ENCODE measurements around the gene GH1. TPM values are rescaled to one million over a fixed set of nuclear protein-coding genes. Genes with fewer than 3 reads are reported as not detected.
A peak's percentile ranks its signal among the peaks of the same experiment; 100 is the strongest.

Gene GH1
- total and polyA plus RNA-seq, 2 donors (not counting 1 experiment from before 2014, with no cell fraction given) = 1.7 to 2.3 TPM

DNA sequence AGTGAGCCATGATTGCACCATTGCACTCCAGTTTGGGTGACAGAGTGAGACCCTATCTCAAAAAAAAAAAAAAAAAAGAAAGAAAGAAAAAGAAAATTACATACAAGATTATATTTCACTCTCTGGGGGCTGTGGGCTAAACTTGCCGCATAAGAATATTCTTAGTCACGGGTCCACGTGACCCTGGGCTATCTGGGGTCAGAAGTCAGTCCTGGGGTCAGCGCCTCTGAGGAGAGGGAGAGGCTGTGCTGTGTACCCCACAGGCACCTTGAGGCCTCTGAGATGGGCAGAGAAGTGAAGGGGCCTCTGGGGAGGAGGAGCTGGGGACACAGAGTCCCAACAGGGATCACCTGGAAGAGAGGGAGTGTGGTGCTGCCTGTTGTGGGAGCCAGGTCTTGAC lies 19.3 kb upstream of the GH1 start:
- peaks cover 0 to 26% (median 6%) of the 10 kb centered on the region in 3 donors for H3K9me3 ChIP-seq (ENCODE audit: control extremely low read depth in 1 of 3, control insufficient read depth in 2 of 3, insufficient read depth in 1 of 3, low read length in 2 of 3)
- H3K4me1 ChIP-seq (ENCODE audit: control insufficient read depth in 2 of 2, insufficient read depth in 2 of 2, low read length in 2 of 2) = peaks cover 53 to 68% of the 10 kb centered on the region in 2 donors
- Mint-ChIP-seq H3K4me1 (peaks cover 71% of the 10 kb centered on the region), H3K27me3 (no peaks in the 10 kb centered on the region), H3K9me3 (ENCODE audit: insufficient read depth) (no peaks in the 10 kb centered on the region), H3K27ac (peak overlapping the region; percentile 75), H3K4me3 (peak overlapping the region; percentile 23)
- H3K4me2 ChIP-seq (replicated peaks; ENCODE audit: low read depth, low read length, poor library complexity, severe bottlenecking) = no peak overlapping the region
- ATAC-seq (ENCODE audit: low read depth) (no peak), DNase-seq (no peak)
- peaks cover 50% of the 10 kb centered on the region for H3K79me2 ChIP-seq (ENCODE audit: control insufficient read depth, insufficient read depth, low read length)
- CTCF ChIA-PET = interaction anchor here (0.7 to 9.9 kb wide), 4 partner anchors 10 to 91 kb away, joined by 3 to 185 read pairs (median 5); partner anchors contain the start of gene GH1
- no peaks in the 10 kb centered on the region for H3K36me3 ChIP-seq (replicated peaks in 1 of 2; ENCODE audit: control extremely low read depth in 1 of 2, control insufficient read depth in 1 of 2, extremely low read depth in 1 of 2, insufficient read depth in 2 of 2, low read length in 1 of 2)
- POLR2A ChIA-PET = interaction anchor here (1.0 to 2.3 kb wide), 3 partner anchors 8 to 53 kb away, joined by 3 to 21 read pairs (median 6); no protein-coding TSS in a partner anchor
- 98% methylated on average over 3 of the region's 4 CpGs for WGBS (ENCODE audit: insufficient coverage)
- no peak overlapping the region for H3K9ac ChIP-seq (ENCODE audit: low read length)
- no peak overlapping the region for H2AFZ ChIP-seq (ENCODE audit: insufficient read depth, low read depth, low read length, poor library complexity, severe bottlenecking)
- no peaks in the 10 kb centered on the region for H4K20me1 ChIP-seq (ENCODE audit: control insufficient read depth, insufficient read depth, low read length, poor library complexity, severe bottlenecking)
- no peak overlapping the region for H3K27ac ChIP-seq (ENCODE audit: low read length in 2 of 2)
- no peaks in the 10 kb centered on the region for H3K27me3 ChIP-seq (replicated peaks in 1 of 4; ENCODE audit: control extremely low read depth in 1 of 4, control insufficient read depth in 3 of 4, insufficient read depth in 4 of 4, low read length in 3 of 4)
- intact Hi-C loops (cut with micrococcal nuclease) = no loop called here
- TF ChIP-seq, protein P1, sequence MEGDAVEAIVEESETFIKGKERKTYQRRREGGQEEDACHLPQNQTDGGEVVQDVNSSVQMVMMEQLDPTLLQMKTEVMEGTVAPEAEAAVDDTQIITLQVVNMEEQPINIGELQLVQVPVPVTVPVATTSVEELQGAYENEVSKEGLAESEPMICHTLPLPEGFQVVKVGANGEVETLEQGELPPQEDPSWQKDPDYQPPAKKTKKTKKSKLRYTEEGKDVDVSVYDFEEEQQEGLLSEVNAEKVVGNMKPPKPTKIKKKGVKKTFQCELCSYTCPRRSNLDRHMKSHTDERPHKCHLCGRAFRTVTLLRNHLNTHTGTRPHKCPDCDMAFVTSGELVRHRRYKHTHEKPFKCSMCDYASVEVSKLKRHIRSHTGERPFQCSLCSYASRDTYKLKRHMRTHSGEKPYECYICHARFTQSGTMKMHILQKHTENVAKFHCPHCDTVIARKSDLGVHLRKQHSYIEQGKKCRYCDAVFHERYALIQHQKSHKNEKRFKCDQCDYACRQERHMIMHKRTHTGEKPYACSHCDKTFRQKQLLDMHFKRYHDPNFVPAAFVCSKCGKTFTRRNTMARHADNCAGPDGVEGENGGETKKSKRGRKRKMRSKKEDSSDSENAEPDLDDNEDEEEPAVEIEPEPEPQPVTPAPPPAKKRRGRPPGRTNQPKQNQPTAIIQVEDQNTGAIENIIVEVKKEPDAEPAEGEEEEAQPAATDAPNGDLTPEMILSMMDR (IDR thresholded peaks at IDR 0.05) = no peak
- TF ChIP-seq EZH2 (IDR thresholded peaks at IDR 0.05; ENCODE audit: borderline replicate concordance, insufficient read depth, low read depth, low read length, poor library complexity, severe bottlenecking) = no peak
- no peak overlapping the region for H3K4me3 ChIP-seq (ENCODE audit: control extremely low read depth in 1 of 5, extremely low read depth in 1 of 5, insufficient read depth in 1 of 5, low read depth in 2 of 5, low read length in 4 of 5)

DNA sequence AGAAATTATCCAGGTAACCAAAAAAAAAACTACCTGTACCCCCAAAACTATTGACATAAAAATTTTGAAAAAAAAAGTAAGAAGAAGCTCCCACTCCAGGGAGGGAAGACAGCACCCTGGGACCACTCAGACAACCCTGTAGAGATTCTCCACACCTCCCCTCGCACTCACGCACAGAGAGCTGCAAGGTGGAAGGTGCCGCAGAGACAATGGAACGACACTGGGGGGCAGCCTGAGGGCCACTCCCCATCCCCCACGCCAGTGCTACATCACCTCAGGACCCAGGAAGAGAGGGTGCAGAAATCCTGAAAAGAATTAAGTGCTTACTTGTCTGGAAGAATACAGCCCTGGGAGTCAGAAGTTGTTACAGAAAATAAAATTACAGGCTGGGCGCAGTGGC lies 18.7 kb upstream of the GH1 start:
- Histone ChIP-seq H3K79me2 (ENCODE audit: control insufficient read depth, insufficient read depth, low read length) (peaks cover 56% of the 10 kb centered on the region), H3K27me3 (replicated peaks in 1 of 4; ENCODE audit: control extremely low read depth in 1 of 4, control insufficient read depth in 3 of 4, insufficient read depth in 4 of 4, low read length in 3 of 4) (no peaks in the 10 kb centered on the region), H2AFZ (ENCODE audit: insufficient read depth, low read depth, low read length, poor library complexity, severe bottlenecking) (no peak overlapping the region), H3K27ac (ENCODE audit: low read length in 2 of 2) (no peak overlapping the region), H3K4me2 (replicated peaks; ENCODE audit: low read depth, low read length, poor library complexity, severe bottlenecking) (no peak overlapping the region), H3K36me3 (replicated peaks in 1 of 2; ENCODE audit: control extremely low read depth in 1 of 2, control insufficient read depth in 1 of 2, extremely low read depth in 1 of 2, insufficient read depth in 2 of 2, low read length in 1 of 2) (no peaks in the 10 kb centered on the region), H3K4me3 (ENCODE audit: control extremely low read depth in 1 of 5, extremely low read depth in 1 of 5, insufficient read depth in 1 of 5, low read depth in 2 of 5, low read length in 4 of 5) (no peak overlapping the region), H3K9me3 (ENCODE audit: control extremely low read depth in 1 of 3, control insufficient read depth in 2 of 3, insufficient read depth in 1 of 3, low read length in 2 of 3) (peaks cover 0 to 26% (median 6%) of the 10 kb centered on the region in 3 donors), H3K9ac (ENCODE audit: low read length) (no peak overlapping the region), H3K4me1 (ENCODE audit: control insufficient read depth in 2 of 2, insufficient read depth in 2 of 2, low read length in 2 of 2) (peaks cover 55 to 74% of the 10 kb centered on the region in 2 donors), H4K20me1 (ENCODE audit: control insufficient read depth, insufficient read depth, low read length, poor library complexity, severe bottlenecking) (no peaks in the 10 kb centered on the region)
- Mint-ChIP-seq H3K27ac (no peak overlapping the region), H3K9me3 (ENCODE audit: insufficient read depth) (no peaks in the 10 kb centered on the region), H3K4me3 (no peak overlapping the region), H3K4me1 (peaks cover 72% of the 10 kb centered on the region), H3K27me3 (no peaks in the 10 kb centered on the region)
- ATAC-seq (ENCODE audit: low read depth) = no peak
- TF ChIP-seq, protein P1 (IDR thresholded peaks at IDR 0.05) = no peak
- no peak for TF ChIP-seq EZH2 (IDR thresholded peaks at IDR 0.05; ENCODE audit: borderline replicate concordance, insufficient read depth, low read depth, low read length, poor library complexity, severe bottlenecking)
- 100% methylated on average over 1 of the region's 6 CpGs for WGBS (ENCODE audit: insufficient coverage)
- ChIA-PET CTCF (interaction anchor here (0.7 to 9.9 kb wide), 6 partner anchors 9 to 91 kb away, joined by 4 to 185 read pairs (median 6); partner anchors contain the start of gene GH1), POLR2A (interaction anchor here (0.6 to 2.3 kb wide), 8 partner anchors 9 to 91 kb away, joined by 3 to 21 read pairs (median 4); no protein-coding TSS in a partner anchor)
- no peak for DNase-seq
- intact Hi-C loops (cut with micrococcal nuclease) = no loop called here
